Gastroesophageal sphincter (tissue), 3 donors: ENCODE measurements around the gene FBXL19.

Experiments
- EP300 ChIP-seq: sonication (generic); formaldehyde crosslinking; IDR thresholded peaks from one replicate; pipeline ENCODE4 v1.6.1; 2017; ENCODE audit warnings: antibody characterized with exemption, mild to moderate bottlenecking
- POLR2A ChIP-seq, 2 donors: fragments of 450-650 bp; IDR thresholded peaks; one replicate each; pipeline ENCODE4 v1.6.1; 2017; ENCODE audit warnings: antibody characterized with exemption in 2 of 2, mild to moderate bottlenecking in 2 of 2, moderate library complexity in 1 of 2
- POLR2AphosphoS5 ChIP-seq: sonication (generic); formaldehyde crosslinking; IDR thresholded peaks from one replicate; pipeline ENCODE4 v1.6.1; 2017; ENCODE audit warnings: antibody characterized with exemption
- TF ChIP-seq, protein P1 (sequence below), 4 experiments: fragments of 200-600 bp in 2 of 4; fragments of 450-650 bp in 2 of 4; sonication (generic) in 1 of 4; IDR thresholded peaks; one replicate each; pipeline ENCODE4 v1.5.1; 2017 to 2019; ENCODE audit warnings: antibody characterized with exemption in 4 of 4, mild to moderate bottlenecking in 2 of 4, moderate library complexity in 2 of 4

- no peak for TF ChIP-seq EP300
- TF ChIP-seq, protein P1, sequence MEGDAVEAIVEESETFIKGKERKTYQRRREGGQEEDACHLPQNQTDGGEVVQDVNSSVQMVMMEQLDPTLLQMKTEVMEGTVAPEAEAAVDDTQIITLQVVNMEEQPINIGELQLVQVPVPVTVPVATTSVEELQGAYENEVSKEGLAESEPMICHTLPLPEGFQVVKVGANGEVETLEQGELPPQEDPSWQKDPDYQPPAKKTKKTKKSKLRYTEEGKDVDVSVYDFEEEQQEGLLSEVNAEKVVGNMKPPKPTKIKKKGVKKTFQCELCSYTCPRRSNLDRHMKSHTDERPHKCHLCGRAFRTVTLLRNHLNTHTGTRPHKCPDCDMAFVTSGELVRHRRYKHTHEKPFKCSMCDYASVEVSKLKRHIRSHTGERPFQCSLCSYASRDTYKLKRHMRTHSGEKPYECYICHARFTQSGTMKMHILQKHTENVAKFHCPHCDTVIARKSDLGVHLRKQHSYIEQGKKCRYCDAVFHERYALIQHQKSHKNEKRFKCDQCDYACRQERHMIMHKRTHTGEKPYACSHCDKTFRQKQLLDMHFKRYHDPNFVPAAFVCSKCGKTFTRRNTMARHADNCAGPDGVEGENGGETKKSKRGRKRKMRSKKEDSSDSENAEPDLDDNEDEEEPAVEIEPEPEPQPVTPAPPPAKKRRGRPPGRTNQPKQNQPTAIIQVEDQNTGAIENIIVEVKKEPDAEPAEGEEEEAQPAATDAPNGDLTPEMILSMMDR (IDR thresholded peaks at IDR 0.05) = peak in 3 of 4 experiments; percentile 49 to 75 (median 57)
- TF ChIP-seq POLR2A (IDR thresholded peaks at IDR 0.05) = peak; percentile 52 to 89
- TF ChIP-seq POLR2AphosphoS5 = peak; percentile 25
Measured at GRCh38 chr16:30893744-30894539, 29.4 kb upstream of the FBXL19 start, which contains the start of gene BCL7C.
